Gastrocnemius medialis (tissue), 4 donors: Measurements from ENCODE around the gene PGF.

ENCODE experiments used
- CTCF ChIP-seq, 5 experiments: fragments of 450-650 bp in 3 of 5; fragments of 200-600 bp in 2 of 5; sonication (generic) in 2 of 5; IDR thresholded peaks in 4 of 5; conservative IDR thresholded peaks in 1 of 5; 1 replicate in 4 of 5; 2 replicates in 1 of 5; pipeline ENCODE4 v1.5.1; 2016 to 2019; ENCODE audit warnings: antibody characterized with exemption in 5 of 5, mild to moderate bottlenecking in 3 of 5, moderate library complexity in 3 of 5
- POLR2A ChIP-seq, 2 donors: fragments of 450-650 bp; IDR thresholded peaks; one replicate each; pipeline ENCODE4 v1.6.1; 2017; ENCODE audit warnings: antibody characterized with exemption in 2 of 2, mild to moderate bottlenecking in 2 of 2, moderate library complexity in 2 of 2

- TF ChIP-seq CTCF (IDR thresholded peaks at IDR 0.05 in 4 of 5, conservative IDR thresholded peaks at IDR 0.05 in 1 of 5) = no peak
- TF ChIP-seq POLR2A (IDR thresholded peaks at IDR 0.05) = no peak
Observed at GRCh38 chr14:74968811-74969210, 13.4 kb upstream of the PGF start.
